Activated CD4-positive, alpha-beta T cell treated with anti-CD3 and anti-CD28 coated beads for 36 hours (primary cell): ENCODE measurements around the gene NPIPB2. TPM values are rescaled to one million over a fixed set of nuclear protein-coding genes. Genes with fewer than 3 reads are reported as not detected.

ENCODE experiments used
- ATAC-seq: fragments of 200-7000 bp; cut with Tn5 transposase; one replicate; pipeline ENCODE4 v1.10.0; 2021; ENCODE audit warnings: mild to moderate bottlenecking, moderate library complexity
- CTCF ChIA-PET: fragments of 350-600 bp; sonication (Branson Sonifier 250); formaldehyde crosslinking; loops from one replicate; lab custom pipeline; 2021; ENCODE audit warnings: antibody characterized with exemption; lab: Charles Lee
- POLR2A ChIA-PET: fragments of 350-600 bp; sonication (Branson Sonifier 250); formaldehyde crosslinking; loops from one replicate; lab custom pipeline; 2021; ENCODE audit warnings: antibody characterized with exemption, inconsistent platforms; lab: Charles Lee
- DNase-seq: peaks from one replicate; pipeline ENCODE4 v3.0.0-alpha.2; 2020
- H3K27ac Mint-ChIP-seq: one replicate; pipeline ENCODE4 v1.8.0; 2021; ENCODE audit warnings: mixed read lengths
- H3K27me3 Mint-ChIP-seq: one replicate; pipeline ENCODE4 v1.8.0; 2021; ENCODE audit warnings: mixed read lengths
- H3K36me3 Mint-ChIP-seq: one replicate; pipeline ENCODE4 v1.8.0; 2021; ENCODE audit warnings: low read depth, mixed read lengths
- H3K4me1 Mint-ChIP-seq: one replicate; pipeline ENCODE4 v1.8.0; 2021; ENCODE audit warnings: mixed read lengths
- H3K4me3 Mint-ChIP-seq: one replicate; pipeline ENCODE4 v1.8.0; 2021; ENCODE audit warnings: mild to moderate bottlenecking, moderate library complexity, mixed read lengths
- H3K9me3 Mint-ChIP-seq: one replicate; pipeline ENCODE4 v1.8.0; 2021; ENCODE audit warnings: low read depth, mixed read lengths
- intact Hi-C, 2 experiments: fragments of 100-400 bp; cut with DNase I in 1 of 2; cut with micrococcal nuclease in 1 of 2; formaldehyde crosslinking; loops; one replicate each; pipeline versions ENCODE4 v1.14.2 to v1.15.1; 2022 to 2024; cut with DNase I, micrococcal nuclease
- total RNA-seq, 2 experiments: library from RNA; stranded (reverse); gene quantifications; one replicate each; pipeline ENCODE4 v1.2.3, GENCODE V29; 2021

NPIPB2 gene
- total RNA-seq, 2 experiments from 2014 or later = 7.2 to 12.5 TPM

DNA sequence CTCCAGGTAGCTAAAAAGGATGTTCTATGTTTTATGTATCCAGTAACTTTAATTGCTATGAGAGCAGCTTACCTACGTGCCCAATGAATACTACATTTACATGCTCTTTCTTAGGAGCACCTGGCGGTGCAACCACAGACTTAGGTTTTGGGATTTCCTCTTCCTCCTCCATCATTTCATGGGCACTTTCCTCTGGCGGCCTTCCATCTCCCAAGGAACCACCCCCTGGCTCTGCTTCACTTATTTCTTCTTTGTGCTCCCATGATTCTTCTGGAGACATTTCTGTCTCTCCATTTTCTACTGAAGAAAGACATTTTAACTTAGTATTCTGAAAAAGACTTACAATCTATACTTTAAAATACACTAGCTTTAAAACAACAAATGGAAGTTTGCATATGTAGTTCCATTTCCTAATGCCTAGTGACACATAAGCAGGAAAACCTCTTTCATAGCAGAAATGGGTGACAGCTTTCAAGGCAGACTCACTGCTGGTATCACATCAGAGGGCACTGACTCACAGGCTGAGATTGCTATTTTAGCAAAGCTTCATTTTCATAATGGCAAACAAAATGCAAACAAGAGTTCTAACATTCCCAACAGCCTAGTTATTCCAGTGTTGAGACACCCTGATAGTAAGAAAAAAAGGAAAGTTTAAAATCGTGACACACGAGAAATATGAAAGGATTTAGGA is 45.2 kb downstream of the NPIPB2 start:
- intact Hi-C loops = no loop called here
- H3K36me3 Mint-ChIP-seq = peaks cover 29% of the 10 kb centered on the region
- POLR2A ChIA-PET = interaction anchor here (0.7 kb wide), 1 partner anchor 198 kb away, joined by 3 read pairs; no protein-coding TSS in a partner anchor
- H3K27ac Mint-ChIP-seq = peak overlapping the region; percentile 77
- CTCF ChIA-PET = interaction anchor here (0.8 to 1.1 kb wide), 3 partner anchors 19 to 99 kb away, joined by 3 read pairs; partner anchors contain the start of gene GSPT1
- no peak overlapping the region for H3K4me3 Mint-ChIP-seq
- H3K27me3 Mint-ChIP-seq = no peaks in the 10 kb centered on the region
- H3K9me3 Mint-ChIP-seq = no peaks in the 10 kb centered on the region
- peaks cover 49% of the 10 kb centered on the region for H3K4me1 Mint-ChIP-seq
- ATAC-seq = peak; percentile 70
- peak; percentile 27 for DNase-seq

DNA sequence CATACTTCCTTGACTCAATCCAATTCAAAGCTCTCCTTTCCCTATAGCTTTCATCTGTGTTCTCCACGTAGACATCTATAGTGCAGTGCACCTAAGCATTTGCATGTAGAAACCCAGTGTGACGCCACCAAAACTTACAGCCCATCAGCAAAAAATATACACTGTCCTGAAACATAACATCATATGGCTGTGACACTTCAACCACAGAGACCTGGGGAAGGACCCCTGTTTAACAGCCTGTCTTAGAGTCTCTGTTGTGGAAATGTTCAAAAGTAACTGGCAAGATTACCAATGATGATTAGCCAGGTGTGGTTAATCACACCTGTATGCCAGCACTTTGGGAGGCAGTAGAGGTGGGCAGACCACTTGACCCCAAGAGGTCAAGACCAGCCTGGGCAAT is 48.3 kb downstream of the NPIPB2 start:
- H3K9me3 Mint-ChIP-seq = no peaks in the 10 kb centered on the region
- ATAC-seq (no peak), DNase-seq (no peak)
- peaks cover 37% of the 10 kb centered on the region for H3K36me3 Mint-ChIP-seq
- H3K27me3 Mint-ChIP-seq = no peaks in the 10 kb centered on the region
- POLR2A ChIA-PET = interaction anchor here (0.6 to 0.7 kb wide), 2 partner anchors 185 to 187 kb away, joined by 3 read pairs; no protein-coding TSS in a partner anchor
- intact Hi-C loops = no loop called here
- CTCF ChIA-PET = interaction anchor here (1.0 kb wide), 1 partner anchor 100 kb away, joined by 3 read pairs; no protein-coding TSS in a partner anchor
- no peak overlapping the region for H3K27ac Mint-ChIP-seq
- H3K4me1 Mint-ChIP-seq = peaks cover 21% of the 10 kb centered on the region
- no peak overlapping the region for H3K4me3 Mint-ChIP-seq

DNA sequence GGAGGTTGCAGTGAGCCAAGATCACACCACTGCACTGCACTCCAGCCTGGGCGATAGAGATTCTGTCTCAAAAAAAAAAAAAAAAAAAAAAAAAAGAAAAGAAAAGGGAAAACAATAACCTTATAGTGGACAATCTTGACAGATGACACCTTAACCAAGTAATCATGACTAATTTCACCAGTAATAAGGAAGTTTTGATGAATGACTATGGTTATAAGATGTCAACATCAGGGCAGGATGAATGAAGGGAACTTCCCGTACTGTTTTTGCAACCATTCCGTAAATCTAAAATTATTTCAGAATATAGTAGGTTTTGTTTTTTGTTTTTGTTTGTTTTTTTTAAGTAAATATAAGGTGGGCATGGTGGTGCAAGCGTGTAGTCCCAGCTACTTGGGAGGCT is 49.1 kb downstream of the NPIPB2 start:
- peaks cover 37% of the 10 kb centered on the region for H3K36me3 Mint-ChIP-seq
- no peak for DNase-seq
- H3K27ac Mint-ChIP-seq = no peak overlapping the region
- no peaks in the 10 kb centered on the region for H3K9me3 Mint-ChIP-seq
- POLR2A ChIA-PET = interaction anchor here (0.6 to 0.7 kb wide), 2 partner anchors 186 to 188 kb away, joined by 3 read pairs; no protein-coding TSS in a partner anchor
- H3K27me3 Mint-ChIP-seq = no peaks in the 10 kb centered on the region
- intact Hi-C loops = no loop called here
- H3K4me1 Mint-ChIP-seq = peaks cover 15% of the 10 kb centered on the region
- CTCF ChIA-PET = interaction anchor here (0.6 to 1.0 kb wide), 2 partner anchors 101 to 175 kb away, joined by 3 read pairs; no protein-coding TSS in a partner anchor
- no peak for ATAC-seq
- no peak overlapping the region for H3K4me3 Mint-ChIP-seq

DNA sequence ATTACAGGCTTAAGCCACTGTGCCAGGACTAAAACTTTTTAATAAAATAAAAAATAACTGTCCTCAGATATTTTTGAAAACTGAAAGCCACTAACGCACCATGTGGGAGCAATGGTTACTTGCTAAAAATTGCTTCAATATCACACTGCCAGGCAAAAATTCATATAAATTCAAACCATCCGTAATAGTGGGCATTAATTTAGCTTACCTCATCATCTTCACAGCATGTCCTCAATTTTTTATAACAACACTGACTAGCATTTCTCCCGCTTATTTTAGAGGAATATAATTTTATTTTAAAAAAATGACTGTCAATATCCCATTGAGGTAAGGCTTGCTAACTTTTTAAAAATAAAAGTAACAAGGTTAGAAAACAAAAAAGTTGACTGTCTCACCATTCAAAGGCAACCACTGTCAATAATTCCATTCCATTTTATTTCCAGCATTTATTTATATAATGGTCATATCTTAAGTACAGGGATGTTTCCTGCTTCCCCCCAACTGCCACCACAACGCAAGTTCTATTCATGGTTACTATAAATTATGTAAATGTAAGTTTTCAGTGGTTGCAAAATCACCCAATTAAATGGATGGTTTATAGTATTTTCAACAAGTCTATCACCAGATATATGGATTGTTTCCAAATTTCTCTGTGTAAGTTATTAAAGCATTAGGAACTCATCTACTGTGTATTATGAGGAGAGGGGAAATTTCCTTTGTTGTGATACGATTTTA is 51.4 kb downstream of the NPIPB2 start:
- Mint-ChIP-seq H3K9me3 (no peaks in the 10 kb centered on the region), H3K27me3 (no peaks in the 10 kb centered on the region), H3K27ac (no peak overlapping the region), H3K36me3 (peaks cover 45% of the 10 kb centered on the region), H3K4me1 (no peaks in the 10 kb centered on the region), H3K4me3 (no peak overlapping the region)
- DNase-seq = no peak
- intact Hi-C loops = no loop called here
- no peak for ATAC-seq
- ChIA-PET POLR2A (no interaction called here), CTCF (no interaction called here)

DNA sequence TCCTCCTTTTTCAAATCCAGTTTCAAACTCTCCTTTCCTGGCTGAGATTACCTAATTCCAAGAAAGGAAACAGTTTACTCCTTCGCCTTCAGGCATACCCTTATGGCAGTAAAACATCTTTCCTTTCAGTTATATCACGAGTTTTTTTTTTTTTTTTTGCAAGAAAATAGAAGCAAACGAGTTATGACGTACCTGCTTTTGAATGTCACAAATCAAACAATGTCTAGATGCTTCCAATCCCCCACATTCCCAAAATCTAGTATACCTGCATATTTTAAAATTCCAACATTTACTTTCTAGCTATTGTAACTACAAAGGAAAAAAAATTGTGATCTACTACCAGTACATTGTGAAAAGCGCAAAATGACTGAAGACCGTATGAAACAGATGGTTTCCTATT is 55.0 kb downstream of the NPIPB2 start:
- Mint-ChIP-seq H3K27ac (peak overlapping the region; percentile 61), H3K4me1 (no peaks in the 10 kb centered on the region), H3K4me3 (no peak overlapping the region), H3K27me3 (no peaks in the 10 kb centered on the region), H3K9me3 (no peaks in the 10 kb centered on the region), H3K36me3 (peaks cover 50% of the 10 kb centered on the region)
- intact Hi-C loops = no loop called here
- ChIA-PET POLR2A (interaction anchor here (0.6 kb wide), 1 partner anchor 29 kb away, joined by 3 read pairs; the partner anchor contains the start of gene GSPT1), CTCF (no interaction called here)
- ATAC-seq (no peak), DNase-seq (no peak)

DNA sequence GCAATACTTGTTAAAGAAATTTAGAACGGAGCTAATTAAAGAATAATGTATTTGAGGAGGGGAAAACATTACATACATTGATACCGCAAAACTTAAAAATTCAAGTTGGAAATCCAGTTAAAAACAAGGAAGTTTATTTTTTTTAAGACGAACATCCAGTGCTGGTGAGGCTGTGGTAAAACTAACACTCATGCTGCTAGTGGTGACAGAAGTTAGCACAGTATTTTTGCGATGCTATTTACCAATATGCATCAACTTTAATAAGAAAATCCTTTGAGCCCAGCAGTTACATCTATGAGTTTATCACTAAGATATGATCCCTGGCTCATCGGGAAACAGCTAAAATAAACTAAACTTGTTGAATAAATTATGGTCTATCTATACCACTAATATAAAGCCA is 57.8 kb downstream of the NPIPB2 start:
- DNase-seq (no peak), ATAC-seq (no peak)
- Mint-ChIP-seq H3K9me3 (no peaks in the 10 kb centered on the region), H3K36me3 (peaks cover 58% of the 10 kb centered on the region), H3K4me1 (no peaks in the 10 kb centered on the region), H3K27me3 (no peaks in the 10 kb centered on the region), H3K4me3 (no peak overlapping the region), H3K27ac (no peak overlapping the region)
- intact Hi-C loops = no loop called here
- ChIA-PET CTCF (interaction anchor here (0.6 to 0.7 kb wide), 2 partner anchors 36 to 159 kb away, joined by 3 read pairs; no protein-coding TSS in a partner anchor), POLR2A (no interaction called here)

DNA sequence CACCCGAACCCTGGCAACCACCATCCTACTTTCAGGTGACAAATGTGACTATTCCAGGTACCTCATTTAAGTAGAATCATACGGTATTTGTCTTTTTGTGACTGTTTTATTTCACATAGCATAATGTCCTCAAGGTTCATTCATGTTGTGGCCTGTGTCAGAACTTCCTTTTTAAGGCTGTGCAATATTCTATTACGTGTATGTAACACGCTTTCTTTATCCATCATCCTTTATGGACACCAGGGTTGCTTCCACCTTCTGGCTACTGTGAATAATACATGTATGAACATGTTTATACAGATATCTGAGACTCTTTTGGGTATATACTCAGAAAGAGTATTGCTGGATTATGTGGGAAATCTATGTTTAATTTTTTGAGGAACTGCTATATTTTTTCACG is 61.8 kb downstream of the NPIPB2 start:
- Mint-ChIP-seq H3K27me3 (no peaks in the 10 kb centered on the region), H3K9me3 (no peaks in the 10 kb centered on the region), H3K27ac (peak overlapping the region; percentile 56), H3K36me3 (peaks cover 47% of the 10 kb centered on the region), H3K4me1 (no peaks in the 10 kb centered on the region), H3K4me3 (no peak overlapping the region)
- DNase-seq (peak; percentile 17), ATAC-seq (no peak)
- POLR2A ChIA-PET = no interaction called here
- intact Hi-C loops = no loop called here
- CTCF ChIA-PET = interaction anchor here (1.2 kb wide), 1 partner anchor 11 kb away, joined by 3 read pairs; no protein-coding TSS in a partner anchor

DNA sequence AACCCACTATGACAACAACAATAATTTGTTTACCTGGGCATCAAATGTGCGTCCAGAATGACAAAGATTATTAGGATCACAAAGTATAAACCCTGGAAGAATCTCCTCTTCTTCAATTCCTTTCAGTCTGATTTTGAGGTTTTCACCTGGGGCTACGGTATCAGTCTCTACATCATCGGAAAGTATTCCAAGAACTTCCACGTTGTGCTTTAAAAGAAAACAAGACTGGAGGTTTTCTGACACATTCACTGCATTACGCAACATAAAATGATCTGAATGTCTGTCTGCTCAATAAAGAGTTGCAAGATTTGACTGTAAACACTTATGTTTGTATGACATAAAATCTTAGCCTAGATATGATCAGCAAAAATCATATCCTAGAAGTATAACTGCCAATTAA is 64.5 kb downstream of the NPIPB2 start:
- CTCF ChIA-PET = no interaction called here
- H3K36me3 Mint-ChIP-seq = peaks cover 49% of the 10 kb centered on the region
- H3K4me1 Mint-ChIP-seq = no peaks in the 10 kb centered on the region
- POLR2A ChIA-PET = no interaction called here
- no peaks in the 10 kb centered on the region for H3K9me3 Mint-ChIP-seq
- no peak overlapping the region for H3K4me3 Mint-ChIP-seq
- H3K27ac Mint-ChIP-seq = no peak overlapping the region
- H3K27me3 Mint-ChIP-seq = no peaks in the 10 kb centered on the region
- intact Hi-C loops = no loop called here
- DNase-seq = no peak
- no peak for ATAC-seq

Other genes starting within 250 kb of the NPIPB2 start
- gene TXNDC11, start 199.2 kb downstream of the NPIPB2 start, total RNA-seq = 10 to 100 TPM; 27.3 to 28.3 TPM
- gene ZC3H7A, start 144.8 kb downstream of the NPIPB2 start, total RNA-seq = 10 to 100 TPM; 74.1 to 95.1 TPM
- 100 to 1,000 TPM; 369 to 466 TPM for gene RSL1D1, start 90.5 kb downstream of the NPIPB2 start, total RNA-seq
- 100 to 1,000 TPM; 234 to 260 TPM for gene GSPT1, start 26.1 kb downstream of the NPIPB2 start, total RNA-seq
- gene TNFRSF17, start 23.2 kb upstream of the NPIPB2 start, total RNA-seq = not detected
- gene SNX29, start 34.7 kb upstream of the NPIPB2 start, total RNA-seq = 1 to 10 TPM; 6.4 to 8.4 TPM